Activated T-cell treated with anti-CD3 and anti-CD28 coated beads for 1 hour (primary cell): ENCODE results near the gene STARD13.

Experiments used
- DNase-seq: peaks from one replicate; pipeline ENCODE4 v3.0.0-alpha.2; 2020; ENCODE audit warnings: low read depth

Gene STARD13, protein sequence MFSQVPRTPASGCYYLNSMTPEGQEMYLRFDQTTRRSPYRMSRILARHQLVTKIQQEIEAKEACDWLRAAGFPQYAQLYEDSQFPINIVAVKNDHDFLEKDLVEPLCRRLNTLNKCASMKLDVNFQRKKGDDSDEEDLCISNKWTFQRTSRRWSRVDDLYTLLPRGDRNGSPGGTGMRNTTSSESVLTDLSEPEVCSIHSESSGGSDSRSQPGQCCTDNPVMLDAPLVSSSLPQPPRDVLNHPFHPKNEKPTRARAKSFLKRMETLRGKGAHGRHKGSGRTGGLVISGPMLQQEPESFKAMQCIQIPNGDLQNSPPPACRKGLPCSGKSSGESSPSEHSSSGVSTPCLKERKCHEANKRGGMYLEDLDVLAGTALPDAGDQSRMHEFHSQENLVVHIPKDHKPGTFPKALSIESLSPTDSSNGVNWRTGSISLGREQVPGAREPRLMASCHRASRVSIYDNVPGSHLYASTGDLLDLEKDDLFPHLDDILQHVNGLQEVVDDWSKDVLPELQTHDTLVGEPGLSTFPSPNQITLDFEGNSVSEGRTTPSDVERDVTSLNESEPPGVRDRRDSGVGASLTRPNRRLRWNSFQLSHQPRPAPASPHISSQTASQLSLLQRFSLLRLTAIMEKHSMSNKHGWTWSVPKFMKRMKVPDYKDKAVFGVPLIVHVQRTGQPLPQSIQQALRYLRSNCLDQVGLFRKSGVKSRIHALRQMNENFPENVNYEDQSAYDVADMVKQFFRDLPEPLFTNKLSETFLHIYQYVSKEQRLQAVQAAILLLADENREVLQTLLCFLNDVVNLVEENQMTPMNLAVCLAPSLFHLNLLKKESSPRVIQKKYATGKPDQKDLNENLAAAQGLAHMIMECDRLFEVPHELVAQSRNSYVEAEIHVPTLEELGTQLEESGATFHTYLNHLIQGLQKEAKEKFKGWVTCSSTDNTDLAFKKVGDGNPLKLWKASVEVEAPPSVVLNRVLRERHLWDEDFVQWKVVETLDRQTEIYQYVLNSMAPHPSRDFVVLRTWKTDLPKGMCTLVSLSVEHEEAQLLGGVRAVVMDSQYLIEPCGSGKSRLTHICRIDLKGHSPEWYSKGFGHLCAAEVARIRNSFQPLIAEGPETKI

DNA sequence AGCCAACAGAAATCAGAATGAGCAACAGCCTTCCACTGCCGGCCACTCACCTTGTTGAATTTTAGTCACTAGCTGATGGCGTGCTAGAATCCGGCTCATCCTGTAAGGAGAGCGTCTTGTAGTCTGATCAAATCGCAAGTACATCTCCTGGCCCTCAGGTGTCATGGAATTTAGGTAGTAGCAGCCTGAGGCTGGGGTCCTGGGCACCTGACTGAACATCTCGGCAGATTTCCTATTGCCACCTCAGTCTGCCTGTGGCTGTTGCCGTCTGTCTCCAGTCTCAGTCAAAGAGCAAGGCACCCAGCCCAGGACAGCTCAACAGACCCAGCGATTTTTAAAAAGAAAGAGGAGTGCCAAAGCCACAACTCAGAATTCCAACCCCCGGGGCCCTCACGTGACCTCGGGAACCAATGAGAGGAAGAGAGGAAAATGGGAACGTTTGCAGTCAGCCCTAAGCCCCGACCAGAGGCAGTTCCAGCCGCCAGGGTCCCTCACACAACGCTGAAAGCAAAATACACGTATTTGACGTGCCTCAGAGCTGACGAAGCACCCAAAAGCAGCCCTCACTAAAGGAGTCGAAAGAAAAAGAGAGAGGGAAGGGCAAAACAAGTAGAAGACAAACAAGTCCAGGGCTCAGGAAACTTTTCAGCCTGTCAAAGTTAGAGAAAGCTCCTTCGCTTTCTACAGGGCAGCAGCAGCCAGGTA, at the start of gene STARD13:
Gene STARD13 (minus strand): TSS at position 336 of the 705 bp plus-strand sequence. CDS start 117 bp downstream, at position 219.
- DNase-seq = no peak

DNA sequence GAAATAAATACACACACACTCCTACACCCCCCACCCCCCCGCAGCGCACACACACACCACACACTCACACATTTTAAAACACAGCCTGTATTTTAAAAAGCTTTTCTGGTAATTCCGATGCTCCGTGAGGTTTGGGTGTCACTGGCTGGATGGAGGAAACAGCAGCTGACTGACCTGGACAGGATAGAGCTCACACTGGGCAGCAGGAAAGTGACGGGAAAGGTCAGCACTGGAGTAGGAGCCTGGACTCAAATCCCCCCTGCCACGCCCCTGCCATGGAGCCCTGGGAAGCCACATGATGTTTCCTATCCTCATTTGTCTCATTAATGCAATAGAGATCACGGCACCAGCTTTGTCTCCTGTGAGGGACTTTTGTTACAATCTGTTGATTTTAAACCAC, 49.3 kb upstream of the STARD13 start:
- DNase-seq = no peak

DNA sequence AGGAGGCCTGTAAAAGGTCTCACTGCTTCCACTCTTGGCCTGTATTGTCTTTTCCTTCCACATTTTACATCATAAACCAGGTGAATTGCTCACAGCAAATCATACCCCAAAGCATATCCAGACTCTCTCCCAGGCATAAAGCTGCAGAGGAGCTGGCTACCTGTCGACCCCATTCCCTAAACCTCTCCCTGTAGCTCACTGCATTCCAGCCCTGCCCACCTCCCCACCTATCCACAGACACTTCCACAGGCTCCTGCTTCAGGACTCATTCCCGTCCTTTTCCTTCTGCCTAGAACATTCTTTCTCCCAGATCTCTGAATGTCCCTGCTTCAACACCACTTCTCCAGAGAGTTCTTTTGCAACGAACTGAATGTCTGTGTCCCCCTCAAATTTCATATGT, 46.4 kb upstream of the STARD13 start:
- no peak for DNase-seq

DNA sequence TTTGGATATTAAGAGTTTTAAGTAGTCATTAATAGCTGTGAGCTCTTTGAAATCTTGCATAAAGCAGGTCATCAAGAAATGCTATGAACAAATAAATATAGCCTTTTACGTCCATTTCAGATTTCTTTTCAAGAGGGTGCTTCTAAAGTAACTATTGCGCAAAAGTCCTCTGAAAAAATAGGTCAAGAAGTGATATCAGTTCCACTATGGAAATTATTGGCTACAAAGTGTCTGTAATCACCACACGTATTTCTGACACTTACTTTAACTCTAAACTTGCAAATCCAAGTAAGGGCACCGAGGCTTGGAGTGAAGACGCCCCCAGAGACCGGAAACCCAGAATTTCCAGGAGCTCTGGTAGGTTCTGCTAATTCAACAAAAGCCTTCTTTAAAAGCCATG, 44.9 kb upstream of the STARD13 start:
- DNase-seq = no peak

DNA sequence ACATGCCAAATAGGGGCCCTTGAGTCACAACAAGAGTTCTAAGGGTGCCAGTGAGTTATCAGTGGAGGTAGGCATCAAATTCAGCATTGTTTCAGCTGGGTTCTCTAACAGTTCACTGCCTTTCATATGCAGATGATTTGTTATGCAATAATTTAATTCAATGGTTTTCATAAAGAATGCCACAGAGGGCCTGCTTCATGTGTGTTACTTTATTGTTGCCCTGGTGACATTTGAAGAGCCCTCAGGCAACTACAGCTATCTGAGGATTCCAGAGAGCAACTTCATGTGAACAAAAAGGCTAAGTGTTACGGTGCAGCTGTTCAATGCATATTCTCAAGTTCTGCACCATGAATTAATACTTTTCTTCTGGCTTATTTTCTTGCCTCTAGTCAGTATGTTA, 43.1 kb upstream of the STARD13 start:
- no peak for DNase-seq

DNA sequence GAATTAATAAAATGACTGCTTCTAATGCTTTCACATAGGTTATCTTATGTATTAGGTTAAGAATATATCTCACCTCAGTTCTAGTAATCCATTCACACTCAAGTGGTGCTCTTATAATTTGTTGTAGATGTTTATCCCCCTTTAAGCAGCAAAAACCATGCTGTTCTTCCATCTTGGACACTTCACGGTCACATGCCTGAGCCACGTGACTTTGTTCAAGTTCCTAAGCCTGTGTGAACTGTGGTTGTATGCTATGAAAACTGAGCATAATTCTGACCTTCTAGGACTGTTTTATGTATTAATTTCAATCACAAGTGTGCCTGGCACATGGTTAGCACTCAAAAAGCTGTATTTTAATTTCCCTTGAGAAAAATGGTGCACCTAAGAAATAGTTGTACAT, 41.2 kb upstream of the STARD13 start:
- no peak for DNase-seq

DNA sequence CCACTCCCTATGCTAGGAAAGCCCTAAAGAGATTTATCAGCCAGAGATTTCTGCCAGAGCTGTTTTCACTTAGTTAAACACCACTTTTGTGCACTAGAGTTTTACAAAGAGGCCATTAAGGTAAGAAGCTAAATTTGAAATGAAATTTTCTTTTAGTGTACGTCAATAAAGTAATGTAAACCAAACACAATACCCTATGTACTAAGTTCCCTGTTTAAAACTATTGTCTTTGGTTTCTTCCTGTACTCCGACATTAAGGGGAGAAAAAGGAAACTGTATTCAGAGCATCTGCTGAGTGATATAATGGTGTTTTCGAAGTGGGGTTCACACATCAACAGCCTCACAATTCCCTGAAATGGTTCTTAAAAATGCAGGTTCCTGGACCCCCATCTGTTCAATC, 40.7 kb upstream of the STARD13 start:
- no peak for DNase-seq

DNA sequence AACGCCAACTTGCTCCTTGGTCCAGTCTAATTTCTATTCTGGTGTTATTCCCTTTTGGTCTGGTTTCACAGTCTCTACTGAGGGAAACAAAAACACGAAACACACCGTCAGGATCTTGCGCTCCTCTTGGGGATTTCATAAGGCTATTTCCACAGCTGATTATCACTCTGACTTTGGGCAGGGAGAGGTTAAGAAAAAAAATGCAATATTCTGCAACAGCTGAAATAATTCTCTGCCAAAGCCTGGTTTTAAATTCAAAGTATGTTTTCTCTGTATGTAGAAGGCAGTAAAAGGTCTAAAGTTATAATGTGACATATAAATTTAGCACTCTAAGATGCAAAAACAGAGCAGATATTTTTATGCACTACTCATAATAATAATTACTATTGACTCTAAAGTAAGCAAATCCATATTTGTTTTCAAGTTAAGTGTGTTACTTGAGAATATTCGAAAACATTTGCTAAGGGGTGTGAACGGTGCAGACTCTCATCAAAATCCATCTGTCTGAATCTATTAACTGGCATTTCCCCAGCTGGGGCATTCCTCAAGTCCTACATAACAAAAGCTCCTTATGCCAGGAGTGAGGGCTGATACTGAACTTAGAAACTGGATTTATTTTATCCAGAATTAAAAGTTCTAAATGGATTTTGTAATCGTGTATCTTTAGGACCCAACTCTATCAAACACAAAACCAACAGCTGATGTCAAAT, 38.4 kb upstream of the STARD13 start:
- DNase-seq = no peak

DNA sequence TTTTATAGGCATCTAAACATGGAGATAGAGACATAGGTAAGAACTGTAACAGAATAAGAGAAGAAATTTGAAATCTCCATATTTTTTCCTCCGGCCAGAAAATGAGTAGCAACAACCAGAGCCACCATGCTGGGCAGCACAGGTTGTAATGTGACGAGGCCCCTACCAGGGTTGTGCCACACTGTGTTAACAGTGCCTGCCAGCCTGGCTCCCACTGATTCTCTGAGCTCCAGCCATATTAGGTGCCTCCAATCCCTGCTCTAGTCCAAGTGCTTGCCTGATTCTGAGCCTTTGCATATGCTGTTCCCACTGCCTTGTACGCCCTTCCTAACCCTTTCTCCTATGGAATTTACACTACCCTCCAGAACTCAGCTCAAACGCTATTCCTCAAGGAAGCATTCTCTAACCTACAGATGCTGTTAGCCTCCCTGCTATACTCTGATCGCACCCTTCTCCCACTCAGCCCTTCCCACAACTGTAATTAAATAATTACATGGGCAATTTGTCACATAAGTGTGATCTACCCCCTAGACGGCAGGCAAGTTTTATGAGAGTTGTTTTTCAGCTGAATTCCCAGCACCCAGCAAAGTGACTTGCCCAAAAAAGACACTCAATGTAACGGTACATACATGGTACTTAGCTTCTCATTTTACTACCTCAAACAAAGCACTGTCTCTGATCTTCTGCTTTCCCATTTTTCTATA, 37.6 kb upstream of the STARD13 start:
- DNase-seq = no peak

DNA sequence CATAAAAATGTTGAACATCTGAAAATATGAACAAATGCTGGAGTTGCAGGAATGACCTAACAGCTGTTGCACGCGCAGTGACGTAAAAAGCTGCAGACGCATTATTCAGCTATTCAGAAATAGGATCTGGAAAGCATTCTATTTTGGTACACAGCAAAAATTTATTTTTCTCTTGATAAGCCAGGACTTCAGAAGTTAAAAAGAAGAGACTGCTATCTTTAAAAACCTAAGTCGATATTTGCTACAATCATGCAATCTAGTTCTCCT, 36.9 kb upstream of the STARD13 start:
- no peak for DNase-seq

DNA sequence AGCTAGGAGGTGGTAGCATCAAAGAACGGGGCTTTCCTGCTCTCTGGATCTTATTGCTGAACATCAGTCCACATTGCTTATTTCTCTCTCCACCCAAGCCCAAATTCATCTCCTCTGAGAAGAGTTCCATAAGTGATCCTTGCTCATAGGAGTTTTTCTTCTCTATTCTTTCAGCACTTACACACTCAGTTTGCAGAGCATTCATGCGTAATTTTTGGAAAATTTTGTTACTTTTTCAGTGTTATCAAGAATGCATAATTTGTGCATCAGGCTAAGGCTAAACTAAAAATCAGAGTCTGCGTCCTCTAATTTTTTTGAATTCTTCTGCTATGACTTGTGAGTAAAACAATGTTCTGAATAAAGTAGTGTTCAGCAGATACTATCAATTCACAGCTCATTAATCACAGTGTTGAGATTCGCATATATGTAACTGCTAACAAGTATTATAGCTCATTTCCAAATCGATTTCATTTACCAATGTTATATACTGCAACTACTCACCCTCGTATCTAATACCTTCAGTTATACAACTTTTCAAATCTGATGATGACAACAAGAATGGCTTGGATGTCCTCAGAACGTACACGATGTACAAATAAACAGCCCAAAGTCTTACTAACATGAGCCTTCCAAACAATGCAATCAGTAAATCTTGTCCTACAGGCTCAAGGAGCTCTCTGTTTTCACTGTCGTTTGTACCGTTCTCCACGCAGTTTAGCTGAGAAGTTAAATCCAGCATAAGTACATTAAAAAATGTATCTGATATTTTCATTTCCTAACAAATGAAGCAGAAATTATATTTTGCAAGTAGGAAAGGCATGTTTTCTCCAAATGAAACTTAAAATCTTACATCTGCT, 36.4 kb upstream of the STARD13 start:
- DNase-seq = no peak

DNA sequence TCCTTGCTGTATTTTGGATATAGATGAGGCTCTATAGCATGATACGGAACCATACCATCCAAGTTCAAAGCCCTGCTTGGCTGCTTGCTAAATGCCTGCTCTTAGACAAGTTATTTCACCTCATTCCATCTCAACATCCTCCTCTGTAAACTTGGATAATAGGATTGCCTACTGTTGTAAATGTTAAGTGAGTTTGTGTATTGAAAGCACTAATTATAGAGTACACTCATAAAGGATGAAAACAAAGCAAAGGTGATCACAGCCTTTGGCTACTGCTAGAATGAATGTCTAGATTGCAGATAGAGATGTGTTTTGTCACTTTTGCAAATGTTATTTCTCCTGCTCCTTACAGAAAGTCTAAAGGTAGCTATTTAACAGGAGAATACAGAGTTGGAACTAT, 34.3 kb upstream of the STARD13 start:
- no peak for DNase-seq

DNA sequence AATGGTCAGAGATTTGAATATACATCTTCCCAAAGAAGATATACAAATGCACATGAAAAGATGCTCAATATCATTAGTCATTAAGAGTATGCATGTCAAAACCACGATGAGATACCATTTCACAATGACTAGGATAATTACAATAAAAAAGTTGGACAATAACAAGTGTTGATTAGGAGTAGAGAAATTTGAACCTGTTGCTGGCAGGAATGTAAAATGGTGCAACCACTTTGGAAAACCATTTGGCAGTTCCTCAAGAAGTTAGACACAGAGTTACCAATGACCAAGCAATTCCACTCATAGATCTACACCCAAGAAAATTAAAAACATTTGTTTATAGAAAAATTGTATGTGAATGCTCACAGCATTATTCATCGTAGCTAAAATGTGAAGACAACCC, 33.2 kb upstream of the STARD13 start:
- DNase-seq = no peak

DNA sequence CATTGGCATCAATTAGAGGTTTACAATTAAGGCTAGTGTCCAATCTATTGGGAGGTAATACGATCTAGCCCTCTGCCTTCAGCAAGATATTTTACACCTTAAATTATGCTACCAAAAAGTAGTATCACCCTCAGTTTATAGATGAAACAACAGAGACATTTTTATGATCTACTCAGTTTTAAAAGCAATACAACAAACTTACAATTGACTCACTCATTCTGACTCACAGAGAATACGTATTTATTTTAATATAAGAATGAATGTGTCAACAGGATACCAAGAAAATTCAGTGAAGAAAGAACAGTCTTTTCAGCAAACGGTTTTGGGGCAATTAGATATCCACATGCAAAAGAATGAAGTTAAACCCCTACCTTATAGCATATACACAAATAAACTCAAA, 32.5 kb upstream of the STARD13 start:
- no peak for DNase-seq

DNA sequence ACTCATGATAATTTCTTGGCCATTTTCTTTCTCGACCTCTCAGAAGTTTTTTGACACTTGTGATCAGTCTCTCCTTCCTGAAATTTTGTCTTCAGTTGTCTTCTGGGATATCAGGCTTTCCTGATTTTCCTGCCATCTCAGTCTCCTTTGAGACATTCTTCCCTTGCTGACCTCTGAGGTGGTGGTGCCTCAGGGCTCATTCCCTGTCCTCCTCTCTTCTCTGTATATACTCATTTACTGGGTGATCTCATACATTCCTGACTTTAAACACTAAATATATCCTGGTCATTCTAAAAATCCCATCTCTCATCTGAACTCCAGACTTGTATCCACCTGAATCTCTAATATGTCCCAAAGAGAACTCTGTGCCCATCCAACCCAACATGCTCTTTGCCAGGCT, 31.3 kb upstream of the STARD13 start:
- DNase-seq = no peak

DNA sequence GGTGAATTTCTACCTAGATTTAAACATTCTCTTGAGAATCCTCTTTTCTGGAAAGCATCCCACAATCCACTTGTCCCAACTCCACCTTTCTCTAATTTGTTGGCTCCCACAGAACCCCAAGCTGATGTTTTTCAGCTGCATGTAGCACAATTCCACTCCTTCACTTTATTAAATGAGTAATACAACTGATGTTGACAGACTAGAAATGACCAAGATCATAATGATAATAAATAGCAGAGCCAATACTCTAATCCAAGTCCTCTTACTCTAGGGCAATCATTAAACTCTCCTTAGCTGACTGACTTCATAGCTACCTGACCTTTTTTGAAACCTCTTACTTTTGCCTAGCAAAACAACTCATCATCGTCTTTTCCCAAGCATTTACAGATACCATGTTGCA, 27.9 kb upstream of the STARD13 start:
- DNase-seq = no peak

DNA sequence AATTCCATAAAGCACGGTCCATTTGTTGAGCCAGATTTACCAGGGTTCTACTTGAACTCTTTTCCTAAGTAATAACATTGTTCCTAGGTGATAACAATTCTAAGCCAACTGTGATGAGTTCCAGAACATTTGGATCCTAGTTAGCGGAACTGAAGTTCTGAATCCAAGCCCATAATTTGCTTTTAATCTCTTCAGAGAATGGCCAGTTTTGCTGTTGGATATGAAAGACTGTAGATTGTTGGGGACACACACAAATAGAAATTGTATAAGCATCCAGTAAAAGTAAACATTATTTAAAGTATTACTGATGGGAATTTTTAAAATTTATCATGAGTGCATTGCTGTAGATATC, 27.3 kb upstream of the STARD13 start:
- DNase-seq = no peak

DNA sequence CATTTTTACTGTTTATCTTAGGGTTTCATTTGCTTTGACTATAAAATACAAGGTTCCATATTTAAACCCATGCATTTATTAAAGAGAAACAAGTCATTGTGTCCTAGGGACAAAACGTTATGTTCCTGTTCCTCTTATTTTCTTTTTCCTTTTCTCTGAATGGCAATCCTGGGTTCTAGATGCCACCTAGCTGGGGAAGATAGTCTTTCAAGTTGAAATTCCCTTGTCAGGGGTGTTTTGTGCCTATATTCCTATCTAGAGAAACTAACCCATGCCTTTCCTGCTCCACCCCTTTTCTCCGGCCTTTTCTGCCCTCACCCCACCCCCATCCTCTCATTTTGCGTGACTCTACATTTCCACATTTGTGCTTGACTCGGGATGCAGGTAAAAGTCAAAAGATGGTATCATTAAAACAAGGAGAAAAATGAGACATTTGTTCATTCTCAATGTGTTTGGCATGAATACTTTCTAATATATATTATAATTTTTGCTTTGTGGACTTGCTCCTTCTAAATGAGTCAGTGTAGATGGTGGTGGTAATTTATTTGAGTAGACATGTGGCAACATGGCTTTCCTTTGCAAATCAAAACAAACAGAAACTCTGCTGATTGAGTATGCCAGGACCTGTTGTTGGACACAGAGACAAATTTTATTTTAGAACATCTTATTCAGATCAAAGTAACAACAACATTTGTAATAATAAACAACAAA, 26.8 kb upstream of the STARD13 start:
- no peak for DNase-seq

DNA sequence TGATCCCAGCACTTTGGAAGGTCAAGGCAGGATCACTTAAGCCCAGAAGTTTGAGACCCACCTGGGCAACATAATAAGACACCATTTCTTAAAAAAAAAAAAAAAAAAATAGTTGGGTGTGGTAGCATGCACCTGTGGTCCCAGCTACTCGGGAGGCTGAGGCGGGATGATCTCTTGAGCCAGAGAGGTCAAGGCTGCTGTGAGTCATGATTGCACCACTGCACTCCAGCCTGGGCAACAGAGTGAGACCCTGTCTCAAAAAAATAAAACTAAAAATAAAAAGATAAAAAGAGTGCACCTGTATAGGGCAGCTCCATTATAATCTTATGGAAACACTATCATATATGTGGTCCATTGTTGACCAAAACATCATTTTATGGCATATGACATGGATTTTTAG, 25.5 kb upstream of the STARD13 start:
- DNase-seq = no peak
